Measurements from ENCODE around the gene IL6ST.

- TF ChIP-seq CTCF (IDR thresholded peaks at IDR 0.05) (no peak), POLR2A (IDR thresholded peaks at IDR 0.05; ENCODE audit: low read depth) (no peak)
These were observed 3.1 kb upstream of the IL6ST start for GRCh38 chr5:55997742-55998351.
